Loucy (cell line): ENCODE measurements around the gene GSE1.

ENCODE experiments used
- CTCF ChIP-seq: fragments of 200-600 bp; sonication (generic); conservative IDR thresholded peaks from 2 replicates; pipeline ENCODE4 v1.5.1; 2014; ENCODE audit warnings: mild to moderate bottlenecking, antibody characterized with exemption, low read length
- EZH2phosphoT487 ChIP-seq: fragments of 200-600 bp; IDR thresholded peaks from 2 replicates; pipeline ENCODE4 v1.6.1; 2018; ENCODE audit warnings: antibody characterized with exemption, mild to moderate bottlenecking, moderate library complexity, borderline replicate concordance

- no peak for TF ChIP-seq CTCF
- TF ChIP-seq EZH2phosphoT487 = no peak
Measured at GRCh38 chr16:85657267-85657650, 44.1 kb downstream of the GSE1 start.
